ENCODE measurements around the gene SYF2.

GRCh38 chr1:25238046-25238445 lies 5.7 kb upstream of the SYF2 start:
- TF ChIP-seq CTCF (conservative IDR thresholded peaks at IDR 0.05; ENCODE audit: low read depth, low read length) = no peak
- no peak for TF ChIP-seq EZH2 (IDR thresholded peaks at IDR 0.05; ENCODE audit: low read length, unreplicated experiment)
